Stimulated activated memory B cell treated with anti-CD40 and anti-IgM and Interleukin-4, amounts not matched to agents 10 μg/mL and 1 μg/mL and 100 μg/mL, for 72 hours (primary cell): Measurements from ENCODE around the gene APOC4.

Source experiments
- ATAC-seq: fragments of 150-1000 bp; cut with Tn5 transposase; 2 replicates; pipeline ENCODE4 v1.10.0; 2021
- H3K27ac Mint-ChIP-seq: one replicate; pipeline ENCODE4 v1.8.0; 2022; ENCODE audit warnings: mild to moderate bottlenecking, mixed read lengths
- H3K27me3 Mint-ChIP-seq: one replicate; pipeline ENCODE4 v1.8.0; 2022; ENCODE audit warnings: mixed read lengths
- H3K36me3 Mint-ChIP-seq: one replicate; pipeline ENCODE4 v1.8.0; 2022; ENCODE audit warnings: mixed read lengths
- H3K4me1 Mint-ChIP-seq: one replicate; pipeline ENCODE4 v1.8.0; 2022; ENCODE audit warnings: mixed read lengths
- H3K4me3 Mint-ChIP-seq: one replicate; pipeline ENCODE4 v1.8.0; 2022; ENCODE audit warnings: mild to moderate bottlenecking, moderate library complexity, mixed read lengths
- H3K9me3 Mint-ChIP-seq: one replicate; pipeline ENCODE4 v1.8.0; 2022; ENCODE audit warnings: mixed read lengths

APOC4 gene

DNA sequence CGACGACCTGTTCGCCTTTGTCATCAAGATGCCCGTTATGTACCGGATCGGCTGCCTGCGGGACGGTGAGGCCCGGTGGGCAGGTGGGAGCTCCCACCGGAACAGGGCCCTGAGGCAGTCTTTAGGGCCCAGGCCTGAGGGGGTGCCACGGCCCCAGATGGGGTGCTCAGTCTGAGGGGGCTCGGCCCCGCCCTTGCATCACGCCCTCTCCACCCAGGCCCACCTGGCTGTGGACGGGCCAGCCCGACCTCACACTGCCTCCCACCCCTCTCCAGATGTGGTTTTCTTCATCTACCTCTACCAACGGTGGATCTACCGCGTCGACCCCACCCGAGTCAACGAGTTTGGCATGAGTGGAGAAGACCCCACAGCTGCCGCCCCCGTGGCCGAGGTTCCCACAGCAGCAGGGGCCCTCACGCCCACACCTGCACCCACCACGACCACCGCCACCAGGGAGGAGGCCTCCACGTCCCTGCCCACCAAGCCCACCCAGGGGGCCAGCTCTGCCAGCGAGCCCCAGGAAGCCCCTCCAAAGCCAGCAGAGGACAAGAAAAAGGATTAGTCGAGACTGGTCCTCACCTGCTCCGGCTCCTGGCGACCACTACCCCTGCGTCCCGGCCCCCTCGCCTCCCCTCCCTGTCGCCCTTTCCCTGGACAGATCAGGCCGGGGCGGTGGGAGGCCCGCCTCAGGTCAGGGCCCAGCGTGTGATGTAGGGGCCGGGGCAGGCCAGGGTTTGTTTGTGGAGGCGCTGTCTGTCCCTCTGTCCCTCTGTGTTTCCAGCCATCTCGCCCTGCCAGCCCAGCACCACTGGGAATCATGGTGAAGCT lies 50.5 kb downstream of the APOC4 start:
- peak; percentile 37 for ATAC-seq
- Mint-ChIP-seq H3K4me1 (peaks cover 26% of the 10 kb centered on the region), H3K9me3 (no peaks in the 10 kb centered on the region), H3K4me3 (no peak overlapping the region), H3K27me3 (no peaks in the 10 kb centered on the region), H3K27ac (no peak overlapping the region), H3K36me3 (peaks cover 39% of the 10 kb centered on the region)

DNA sequence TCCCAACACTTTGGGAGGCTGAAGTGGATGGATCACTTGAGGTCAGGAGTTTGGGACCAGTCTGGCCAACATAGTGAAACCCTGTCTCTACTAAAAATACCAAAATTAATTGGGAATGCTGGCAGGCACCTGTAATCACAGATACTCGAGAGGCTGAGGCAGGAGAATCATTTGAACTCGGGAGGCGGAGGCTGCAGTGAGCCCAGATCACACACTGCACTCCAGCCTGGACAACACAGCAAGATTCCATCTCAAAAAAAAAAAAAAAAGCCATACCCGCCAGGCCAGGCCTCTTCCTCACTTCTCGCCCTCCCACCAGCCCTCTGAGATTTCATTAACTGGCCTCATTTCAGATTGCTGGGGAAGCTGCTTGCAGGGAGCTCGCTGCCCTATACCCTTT lies 51.5 kb downstream of the APOC4 start:
- H3K27ac Mint-ChIP-seq: no peak overlapping the region
- H3K9me3 Mint-ChIP-seq: no peaks in the 10 kb centered on the region
- ATAC-seq: no peak
- no peak overlapping the region for H3K4me3 Mint-ChIP-seq
- H3K36me3 Mint-ChIP-seq: peaks cover 34% of the 10 kb centered on the region
- H3K27me3 Mint-ChIP-seq: no peaks in the 10 kb centered on the region
- peaks cover 21% of the 10 kb centered on the region for H3K4me1 Mint-ChIP-seq

DNA sequence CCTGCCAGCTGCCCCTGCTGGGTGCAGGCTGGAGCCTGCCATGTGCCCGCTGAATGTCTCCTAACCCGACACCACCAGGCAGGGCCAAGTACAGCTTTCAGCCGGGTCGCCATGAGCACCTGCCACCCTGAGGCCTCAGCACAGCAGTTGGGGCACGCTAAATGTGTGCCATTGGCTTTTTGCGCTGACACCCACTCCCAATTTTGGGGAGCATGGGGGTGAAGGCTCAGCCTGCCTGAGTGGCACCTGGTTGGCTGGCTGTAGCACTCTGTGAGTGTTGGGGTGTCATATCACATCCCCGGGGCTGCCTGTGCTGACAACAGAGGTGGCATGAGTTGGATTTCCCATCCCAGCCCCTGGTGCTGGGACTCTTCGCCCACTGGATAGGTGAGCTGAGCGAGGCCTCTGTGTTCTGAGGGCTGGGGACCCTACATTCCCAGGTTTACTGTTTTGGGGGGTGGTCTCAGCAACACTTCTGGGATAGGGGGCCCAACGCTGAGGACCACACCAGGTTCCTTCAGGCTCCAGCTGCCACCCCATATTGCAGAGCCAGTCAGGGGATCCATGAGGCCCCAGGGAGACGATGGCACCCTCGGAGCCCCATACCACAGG lies 52.0 kb downstream of the APOC4 start:
- H3K27me3 Mint-ChIP-seq: no peaks in the 10 kb centered on the region
- peaks cover 17% of the 10 kb centered on the region for H3K4me1 Mint-ChIP-seq
- H3K27ac Mint-ChIP-seq: peak overlapping the region; percentile 73
- no peak overlapping the region for H3K4me3 Mint-ChIP-seq
- H3K36me3 Mint-ChIP-seq: peaks cover 30% of the 10 kb centered on the region
- H3K9me3 Mint-ChIP-seq: no peaks in the 10 kb centered on the region
- ATAC-seq: no peak
